A549 (cell line): Measurements from ENCODE around the gene CTNNA3. TPM values are rescaled to one million over a fixed set of nuclear protein-coding genes. Genes with fewer than 3 reads are reported as not detected.

Experiments
- ATAC-seq, 2 experiments: fragments of 200-7000 bp in 1 of 2; fragments of >200 bp in 1 of 2; cut with Nextera tagmentation in 1 of 2; cut with Tn5 transposase in 1 of 2; 3 replicates each; pipeline versions ENCODE4 v1.8.0 to v1.9.1; 2018 to 2020; ENCODE audit warnings: mild to moderate bottlenecking in 1 of 2, moderate library complexity in 1 of 2
- CTCF ChIA-PET: fragments of 300-600 bp; sonication (Branson Sonifier 250); formaldehyde crosslinking; extraction: SDS; loops from one replicate; lab custom pipeline; 2021; ENCODE audit warnings: antibody characterized with exemption, inconsistent platforms; lab: Yijun Ruan, JAX
- POLR2A ChIA-PET: fragments of 350-600 bp; formaldehyde crosslinking; extraction: SDS; loops from one replicate; lab custom pipeline; 2021; ENCODE audit warnings: antibody characterized with exemption, inconsistent platforms; lab: Yijun Ruan, JAX
- DNase-seq, 2 experiments: peaks; one replicate each; pipeline versions ENCODE4 v3.0.0 to v3.0.0-alpha.2; 2011 to 2016; ENCODE audit warnings: low read depth in 1 of 2, low spot score in 1 of 2
- FAIRE-seq: peaks from 2 replicates; lab custom pipeline; 2011; peaks lifted over from hg19 to GRCh38; lab: Jason Lieb, UNC
- H3K27ac ChIP-seq, 2 experiments: fragments of >200 bp; sonication (Bioruptor Twin); formaldehyde crosslinking; 3 replicates each; pipeline ENCODE4 v1.5.1; 2016 to 2017
- H3K4me1 ChIP-seq: fragments of >200 bp; sonication (Bioruptor Twin); formaldehyde crosslinking; 3 replicates; pipeline ENCODE4 v1.6.1; 2016
- H3K4me2 ChIP-seq: fragments of >200 bp; sonication (Bioruptor Twin); formaldehyde crosslinking; 3 replicates; pipeline ENCODE4 v1.6.1; 2016
- H3K4me3 ChIP-seq: fragments of >200 bp; sonication (Bioruptor Twin); formaldehyde crosslinking; 3 replicates; pipeline ENCODE4 v1.5.1; 2016
- H3K9me3 ChIP-seq: fragments of >200 bp; sonication (Bioruptor Twin); formaldehyde crosslinking; 3 replicates; pipeline ENCODE4 v1.6.1; 2016
- CEBPB ChIP-seq, 2 experiments: fragments of >200 bp in 1 of 2; sonication (Bioruptor Twin) in 1 of 2; formaldehyde crosslinking in 1 of 2; IDR thresholded peaks; 2 replicates each; pipeline ENCODE4 v1.6.1; 2012 to 2016
- CHD4 ChIP-seq: fragments of 200-600 bp; sonication (generic); IDR thresholded peaks from 2 replicates; pipeline ENCODE4 v1.6.1; 2016; ENCODE audit warnings: antibody characterized with exemption, mild to moderate bottlenecking, borderline replicate concordance
- CTCF ChIP-seq: fragments of >200 bp; sonication (Bioruptor Twin); formaldehyde crosslinking; IDR thresholded peaks from 3 replicates; pipeline ENCODE4 v1.5.1; 2016
- EHF ChIP-seq: fragments of 250-450 bp; sonication (Bioruptor Pico); IDR thresholded peaks from 2 replicates; pipeline ENCODE4 v1.5.0; 2020; ENCODE audit warnings: mild to moderate bottlenecking
- ESRRA ChIP-seq: fragments of 150-350 bp; IDR thresholded peaks from 2 replicates; pipeline ENCODE4 v1.6.1; 2014; ENCODE audit warnings: mild to moderate bottlenecking, low read length, borderline replicate concordance
- HMGXB4 ChIP-seq: fragments of 250-450 bp; sonication (Bioruptor Pico); IDR thresholded peaks from 2 replicates; pipeline ENCODE4 v1.5.0; 2021; ENCODE audit warnings: mild to moderate bottlenecking, moderate library complexity, borderline replicate concordance
- KDM5A ChIP-seq: fragments of 200-600 bp; sonication (generic); IDR thresholded peaks from 2 replicates; pipeline ENCODE4 v1.6.1; 2016; ENCODE audit warnings: antibody characterized with exemption, mild to moderate bottlenecking
- NR3C1 ChIP-seq: fragments of >200 bp; sonication (Bioruptor Twin); formaldehyde crosslinking; IDR thresholded peaks from 3 replicates; pipeline ENCODE4 v1.6.1; 2017
- PBX3 ChIP-seq: IDR thresholded peaks from 2 replicates; pipeline ENCODE4 v1.6.1; 2012
- RCOR1 ChIP-seq: fragments of 150-350 bp; IDR thresholded peaks from 2 replicates; pipeline ENCODE4 v1.6.1; 2014; ENCODE audit warnings: antibody characterized with exemption, low read length, low read depth
- RNF2 ChIP-seq: fragments of 200-600 bp; sonication (generic); IDR thresholded peaks from 2 replicates; pipeline ENCODE4 v1.6.1; 2016; ENCODE audit warnings: low read depth, mild to moderate bottlenecking, antibody characterized with exemption, moderate library complexity, borderline replicate concordance
- SMC3 ChIP-seq: fragments of >200 bp; sonication (Bioruptor Twin); formaldehyde crosslinking; IDR thresholded peaks from 3 replicates; pipeline ENCODE4 v1.6.1; 2018; ENCODE audit warnings: inconsistent platforms
- SREBF2 ChIP-seq: fragments of 450-650 bp; IDR thresholded peaks from 2 replicates; pipeline ENCODE4 v1.6.1; 2014; ENCODE audit warnings: mild to moderate bottlenecking, moderate library complexity
- ZNF302 ChIP-seq: fragments of 250-450 bp; sonication (Bioruptor Pico); IDR thresholded peaks from 2 replicates; pipeline ENCODE4 v1.9.0; 2021; ENCODE audit warnings: inconsistent platforms, mild to moderate bottlenecking, moderate library complexity
- WGBS: methylation state at CpG from one replicate; pipeline ENCODE4 v1.1.6; 2017; ENCODE audit errors: missing lambda C conversion rate; 5-methylcytosine and 5-hydroxymethylcytosine counted together
- polyA plus RNA-seq, 4 experiments: library from polyadenylated mRNA; depleted of rRNA in 3 of 4; stranded (reverse); fragments of >200 nt; fragmentation: RNase III in 1 of 4; extraction: RNeasy Plus Mini Kit Qiagen cat#74134 plus additional on column Dnase treatment in 1 of 4; gene quantifications; 2 replicates in 3 of 4; 3 replicates in 1 of 4; pipeline ENCODE4 v1.2.3, GENCODE V29; 2011 to 2017

CTNNA3 gene
- polyA plus RNA-seq, 2 of the 4 experiments (the other 2 are of a cell fraction) = not detected

GRCh38 chr10:66049335-66049734 is 1646.7 kb downstream of the CTNNA3 start:
- CTCF ChIA-PET = no interaction called here
- no peak for FAIRE-seq

GRCh38 chr10:66045859-66046258 is 1650.1 kb downstream of the CTNNA3 start:
- Histone ChIP-seq H3K27ac (no peak overlapping the region), H3K4me1 (no peaks in the 10 kb centered on the region), H3K4me2 (no peak overlapping the region), H3K4me3 (no peak overlapping the region), H3K9me3 (no peaks in the 10 kb centered on the region)
- TF ChIP-seq ZNF302 (CRISPR knock-in tag) = no peak
- FAIRE-seq (no peak), ATAC-seq (no peak), DNase-seq (no peak)
- WGBS = 0% methylated on average over 1 of the region's 1 CpG
- POLR2A ChIA-PET = no interaction called here
- CTCF ChIA-PET = no interaction called here

More at GRCh38 chr10:66049335-66049734, 1646.7 kb downstream of the CTNNA3 start:
- no peak overlapping the region for H3K27ac ChIP-seq
- DNase-seq (no peak), ATAC-seq (no peak)
- POLR2A ChIA-PET = no interaction called here
- no peak overlapping the region for H3K4me2 ChIP-seq
- no peaks in the 10 kb centered on the region for H3K9me3 ChIP-seq
- WGBS = 30% methylated on average over 3 of the region's 3 CpGs
- no peaks in the 10 kb centered on the region for H3K4me1 ChIP-seq
- TF ChIP-seq SMC3 = no peak
- TF ChIP-seq, all 56 proteins: peak for 0
- H3K4me3 ChIP-seq = no peak overlapping the region

- 35% methylated on average over 3 of the region's 3 CpGs for WGBS
These were observed 1654.2 kb downstream of the CTNNA3 start for GRCh38 chr10:66041771-66042170.

More at GRCh38 chr10:66041771-66042170, 1654.2 kb downstream of the CTNNA3 start:
- H3K27ac ChIP-seq = no peak overlapping the region
- CTCF ChIA-PET = no interaction called here
- H3K4me3 ChIP-seq = no peak overlapping the region
- no peak overlapping the region for H3K4me2 ChIP-seq
- FAIRE-seq (no peak), DNase-seq (no peak), ATAC-seq (no peak)
- TF ChIP-seq CEBPB (IDR thresholded peaks at IDR 0.05) = no peak
- no peak for TF ChIP-seq CTCF
- TF ChIP-seq CHD4 = no peak
- no peak for TF ChIP-seq EHF (CRISPR knock-in tag)
- TF ChIP-seq SREBF2 = no peak
- no peak for TF ChIP-seq ESRRA
- no peak for TF ChIP-seq KDM5A
- no peak for TF ChIP-seq PBX3
- no peak for TF ChIP-seq RCOR1
- TF ChIP-seq RNF2 = no peak
- no peak for TF ChIP-seq HMGXB4
- no peak for TF ChIP-seq NR3C1
- no peak for TF ChIP-seq SMC3
- POLR2A ChIA-PET = no interaction called here
- no peaks in the 10 kb centered on the region for H3K9me3 ChIP-seq
- H3K4me1 ChIP-seq = no peaks in the 10 kb centered on the region
